ENCODE data around the gene GLIPR1L1. TPM values are rescaled to one million over a fixed set of nuclear protein-coding genes. Genes with fewer than 3 reads are reported as not detected.

The GLIPR1L1 gene
- total and polyA plus RNA-seq, 2 of the 4 experiments (the other 2 are of a cell fraction), result not detected

DNA sequence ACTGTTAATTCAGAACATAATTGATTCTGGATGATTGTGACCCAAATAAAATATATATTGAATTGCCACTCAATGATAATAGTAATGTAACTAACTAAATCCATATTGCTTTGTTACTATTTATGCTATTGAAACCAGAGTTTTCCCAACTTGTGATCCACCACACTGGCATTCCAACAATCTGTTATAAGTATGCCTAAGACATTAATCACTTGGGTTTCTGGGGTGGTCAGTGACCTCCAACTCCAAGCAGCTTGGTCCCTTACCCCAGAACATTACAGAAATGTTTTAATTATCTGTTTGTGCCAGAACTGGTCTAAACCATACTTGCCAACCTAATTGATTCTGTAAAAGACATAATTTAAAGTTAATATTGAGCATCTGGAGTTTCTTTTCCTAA is 19.0 kb upstream of the GLIPR1L1 start:
- Histone ChIP-seq H3K4ac (ENCODE audit: low read depth, low read length) (no peak overlapping the region), H3K18ac (ENCODE audit: low read depth, low read length) (no peak overlapping the region), H3K4me2 (ENCODE audit: low read depth, low read length) (peak overlapping the region; percentile 29; the same call in 1 of the 2 replicates), H3K36me3 (ENCODE audit: control insufficient read depth, insufficient read depth, low read length) (no peaks in the 10 kb centered on the region), H3K4me1 (ENCODE audit: control insufficient read depth, insufficient read depth, low read length) (peaks cover 2% of the 10 kb centered on the region; the same call in 1 of the 2 replicates), H3K4me3 (ENCODE audit: insufficient read depth, low read depth, low read length) (no peak overlapping the region), H3K79me1 (ENCODE audit: low read depth in 1 of 2, low read length in 2 of 2) (no peaks in the 10 kb centered on the region), H2BK5ac (ENCODE audit: low read depth, low read length, poor library complexity, severe bottlenecking) (peak overlapping the region; percentile 62), H3K9me3 (ENCODE audit: control insufficient read depth, insufficient read depth, low read length) (no peaks in the 10 kb centered on the region), H4K91ac (ENCODE audit: insufficient read depth, low read depth, low read length) (no peak overlapping the region), H2BK120ac (ENCODE audit: low read depth, low read length) (no peak overlapping the region), H3K27ac (ENCODE audit: insufficient read depth, low read length) (no peak overlapping the region), H4K5ac (ENCODE audit: low read depth, low read length) (no peak overlapping the region), H3K14ac (replicated peaks; ENCODE audit: low read depth, low read length) (no peak overlapping the region), H4K20me1 (ENCODE audit: insufficient read depth, low read length) (no peaks in the 10 kb centered on the region), H3K56ac (ENCODE audit: extremely low read depth, insufficient read depth, low read length) (no peak overlapping the region), H4K8ac (ENCODE audit: low read depth in 2 of 2, low read length in 2 of 2) (no peak overlapping the region), H2AK9ac (replicated peaks; ENCODE audit: low read depth, low read length, poor library complexity) (no peak overlapping the region), H3K9me1 (ENCODE audit: insufficient read depth, low read length) (peaks cover 2% of the 10 kb centered on the region; the same call in 1 of the 2 replicates), H2BK15ac (ENCODE audit: low read depth, low read length) (no peak overlapping the region), H2AFZ (replicated peaks; ENCODE audit: low read length, poor library complexity) (peak overlapping the region; percentile 53), H2AK5ac (ENCODE audit: low read depth, low read length) (no peak overlapping the region), H3K23ac (ENCODE audit: low read depth, low read length) (no peak overlapping the region), H2BK20ac (ENCODE audit: low read depth, low read length) (no peak overlapping the region), H3K9ac (ENCODE audit: low read depth, low read length) (no peak overlapping the region), H3K27me3 (ENCODE audit: control insufficient read depth, insufficient read depth, low read length) (no peaks in the 10 kb centered on the region)
- dilution Hi-C loops (cut with HindIII; ENCODE audit: low sequenced_read_pairs, unreplicated experiment) (no loop called here), intact Hi-C loops (cut with micrococcal nuclease) (no loop called here), in situ Hi-C loops (cut with MboI; ENCODE audit: low sequenced_read_pairs) (no loop called here)
- DNase-seq, result peak; percentile 64
- ATAC-seq (ENCODE audit: low read depth), result peak; percentile 86
- no TSS peak for BruUV-seq (replicated peaks)
- TF ChIP-seq, protein P1, sequence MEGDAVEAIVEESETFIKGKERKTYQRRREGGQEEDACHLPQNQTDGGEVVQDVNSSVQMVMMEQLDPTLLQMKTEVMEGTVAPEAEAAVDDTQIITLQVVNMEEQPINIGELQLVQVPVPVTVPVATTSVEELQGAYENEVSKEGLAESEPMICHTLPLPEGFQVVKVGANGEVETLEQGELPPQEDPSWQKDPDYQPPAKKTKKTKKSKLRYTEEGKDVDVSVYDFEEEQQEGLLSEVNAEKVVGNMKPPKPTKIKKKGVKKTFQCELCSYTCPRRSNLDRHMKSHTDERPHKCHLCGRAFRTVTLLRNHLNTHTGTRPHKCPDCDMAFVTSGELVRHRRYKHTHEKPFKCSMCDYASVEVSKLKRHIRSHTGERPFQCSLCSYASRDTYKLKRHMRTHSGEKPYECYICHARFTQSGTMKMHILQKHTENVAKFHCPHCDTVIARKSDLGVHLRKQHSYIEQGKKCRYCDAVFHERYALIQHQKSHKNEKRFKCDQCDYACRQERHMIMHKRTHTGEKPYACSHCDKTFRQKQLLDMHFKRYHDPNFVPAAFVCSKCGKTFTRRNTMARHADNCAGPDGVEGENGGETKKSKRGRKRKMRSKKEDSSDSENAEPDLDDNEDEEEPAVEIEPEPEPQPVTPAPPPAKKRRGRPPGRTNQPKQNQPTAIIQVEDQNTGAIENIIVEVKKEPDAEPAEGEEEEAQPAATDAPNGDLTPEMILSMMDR (conservative IDR thresholded peaks at IDR 0.05; ENCODE audit: low read depth, low read length), result no peak
- no peak for TF ChIP-seq NFE2L2 (IDR thresholded peaks at IDR 0.05; ENCODE audit: low read depth, low read length)
- no peak for TF ChIP-seq MAFK (IDR thresholded peaks at IDR 0.05; ENCODE audit: low read depth, low read length)
- TF ChIP-seq RAD21 (IDR thresholded peaks at IDR 0.05; ENCODE audit: low read length), result no peak
- no peak for TF ChIP-seq POLR2A (IDR thresholded peaks at IDR 0.05; ENCODE audit: low read depth, low read length)
- no peak for TF ChIP-seq CHD1 (IDR thresholded peaks at IDR 0.05; ENCODE audit: low read depth, low read length)
- no peak for TF ChIP-seq SMC3 (IDR thresholded peaks at IDR 0.05; ENCODE audit: low read depth, low read length)
- TF ChIP-seq CEBPB (IDR thresholded peaks at IDR 0.05; ENCODE audit: low read depth, low read length), result no peak
- no peak for TF ChIP-seq FOS (IDR thresholded peaks at IDR 0.05; ENCODE audit: low read depth, low read length)
- TF ChIP-seq, protein P2, sequence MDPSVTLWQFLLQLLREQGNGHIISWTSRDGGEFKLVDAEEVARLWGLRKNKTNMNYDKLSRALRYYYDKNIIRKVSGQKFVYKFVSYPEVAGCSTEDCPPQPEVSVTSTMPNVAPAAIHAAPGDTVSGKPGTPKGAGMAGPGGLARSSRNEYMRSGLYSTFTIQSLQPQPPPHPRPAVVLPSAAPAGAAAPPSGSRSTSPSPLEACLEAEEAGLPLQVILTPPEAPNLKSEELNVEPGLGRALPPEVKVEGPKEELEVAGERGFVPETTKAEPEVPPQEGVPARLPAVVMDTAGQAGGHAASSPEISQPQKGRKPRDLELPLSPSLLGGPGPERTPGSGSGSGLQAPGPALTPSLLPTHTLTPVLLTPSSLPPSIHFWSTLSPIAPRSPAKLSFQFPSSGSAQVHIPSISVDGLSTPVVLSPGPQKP (IDR thresholded peaks at IDR 0.05; ENCODE audit: borderline replicate concordance, low read depth, low read length), result no peak
- TF ChIP-seq BHLHE40 (IDR thresholded peaks at IDR 0.05; ENCODE audit: low read depth, low read length), result no peak
- TF ChIP-seq RFX5 (IDR thresholded peaks at IDR 0.05; ENCODE audit: low read depth, low read length), result no peak
- TF ChIP-seq MXI1 (IDR thresholded peaks at IDR 0.05; ENCODE audit: borderline replicate concordance, low read depth, low read length), result no peak
- TF ChIP-seq, protein P3, sequence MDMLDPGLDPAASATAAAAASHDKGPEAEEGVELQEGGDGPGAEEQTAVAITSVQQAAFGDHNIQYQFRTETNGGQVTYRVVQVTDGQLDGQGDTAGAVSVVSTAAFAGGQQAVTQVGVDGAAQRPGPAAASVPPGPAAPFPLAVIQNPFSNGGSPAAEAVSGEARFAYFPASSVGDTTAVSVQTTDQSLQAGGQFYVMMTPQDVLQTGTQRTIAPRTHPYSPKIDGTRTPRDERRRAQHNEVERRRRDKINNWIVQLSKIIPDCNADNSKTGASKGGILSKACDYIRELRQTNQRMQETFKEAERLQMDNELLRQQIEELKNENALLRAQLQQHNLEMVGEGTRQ (IDR thresholded peaks at IDR 0.05; ENCODE audit: low read depth, low read length), result no peak
- TF ChIP-seq RCOR1 (IDR thresholded peaks at IDR 0.05; ENCODE audit: insufficient replicate concordance, low read length), result no peak
- TF ChIP-seq MAZ (IDR thresholded peaks at IDR 0.05; ENCODE audit: borderline replicate concordance, low read depth, low read length), result no peak
- ChIA-PET CTCF (interaction anchor here (1.0 kb wide), 1 partner anchor 190 kb away, joined by 3 read pairs; no protein-coding TSS in a partner anchor), POLR2A (ENCODE audit: unreplicated experiment) (no interaction called here)
